ENCODE data around the gene MAML2. TPM values are rescaled to one million over a fixed set of nuclear protein-coding genes. Genes with fewer than 3 reads are reported as not detected.
A peak's percentile ranks its signal among the peaks of the same experiment; 100 is the strongest.

MAML2 gene
- total RNA-seq, 1 donor from 2014 or later, result 31.5 TPM

- no peaks in the 10 kb centered on the region for H3K9me3 ChIP-seq
- H3K4me3 ChIP-seq, result no peak overlapping the region
- peaks cover 36% of the 10 kb centered on the region for H3K4me1 ChIP-seq
- ATAC-seq (peak; percentile 51 to 62), DNase-seq (no peak)
- H3K36me3 ChIP-seq, result no peaks in the 10 kb centered on the region
- H3K27ac ChIP-seq, result peak overlapping the region; percentile 61
- no peaks in the 10 kb centered on the region for H3K27me3 ChIP-seq (ENCODE audit: low read depth)
- intact Hi-C loops (cut with DNase I), result no loop called here
- TF ChIP-seq, protein P1, sequence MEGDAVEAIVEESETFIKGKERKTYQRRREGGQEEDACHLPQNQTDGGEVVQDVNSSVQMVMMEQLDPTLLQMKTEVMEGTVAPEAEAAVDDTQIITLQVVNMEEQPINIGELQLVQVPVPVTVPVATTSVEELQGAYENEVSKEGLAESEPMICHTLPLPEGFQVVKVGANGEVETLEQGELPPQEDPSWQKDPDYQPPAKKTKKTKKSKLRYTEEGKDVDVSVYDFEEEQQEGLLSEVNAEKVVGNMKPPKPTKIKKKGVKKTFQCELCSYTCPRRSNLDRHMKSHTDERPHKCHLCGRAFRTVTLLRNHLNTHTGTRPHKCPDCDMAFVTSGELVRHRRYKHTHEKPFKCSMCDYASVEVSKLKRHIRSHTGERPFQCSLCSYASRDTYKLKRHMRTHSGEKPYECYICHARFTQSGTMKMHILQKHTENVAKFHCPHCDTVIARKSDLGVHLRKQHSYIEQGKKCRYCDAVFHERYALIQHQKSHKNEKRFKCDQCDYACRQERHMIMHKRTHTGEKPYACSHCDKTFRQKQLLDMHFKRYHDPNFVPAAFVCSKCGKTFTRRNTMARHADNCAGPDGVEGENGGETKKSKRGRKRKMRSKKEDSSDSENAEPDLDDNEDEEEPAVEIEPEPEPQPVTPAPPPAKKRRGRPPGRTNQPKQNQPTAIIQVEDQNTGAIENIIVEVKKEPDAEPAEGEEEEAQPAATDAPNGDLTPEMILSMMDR (IDR thresholded peaks at IDR 0.05), result no peak
Observed at GRCh38 chr11:96045622-96046456, 297.2 kb downstream of the MAML2 start.

DNA sequence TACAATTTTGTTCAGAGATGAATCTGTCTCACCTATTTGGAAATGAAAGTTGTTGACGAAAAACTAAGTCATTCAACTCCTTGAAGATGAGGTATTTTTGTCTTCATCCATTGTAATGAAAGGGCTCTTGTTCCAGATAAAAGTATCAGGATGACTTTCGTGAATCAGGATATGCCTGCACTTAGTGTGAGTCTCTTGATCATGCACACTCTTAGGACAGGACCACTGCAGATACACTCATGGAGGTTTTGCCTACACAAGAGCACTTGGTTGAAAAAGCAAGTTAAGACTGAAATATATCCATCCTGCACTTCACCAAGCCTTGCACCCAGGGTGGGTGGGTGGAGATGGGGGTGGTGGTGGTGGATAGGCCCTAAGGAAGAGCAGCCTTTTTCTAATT lies 298.2 kb downstream of the MAML2 start:
- no peaks in the 10 kb centered on the region for H3K9me3 ChIP-seq
- no peaks in the 10 kb centered on the region for H3K27me3 ChIP-seq (ENCODE audit: low read depth)
- TF ChIP-seq, protein P1 (IDR thresholded peaks at IDR 0.05), result no peak
- H3K27ac ChIP-seq, result no peak overlapping the region
- H3K4me1 ChIP-seq, result peaks cover 28% of the 10 kb centered on the region
- no peaks in the 10 kb centered on the region for H3K36me3 ChIP-seq
- intact Hi-C loops (cut with DNase I), result no loop called here
- ATAC-seq (no peak), DNase-seq (no peak)
- H3K4me3 ChIP-seq, result no peak overlapping the region

- intact Hi-C loops (cut with DNase I), result no loop called here
- Histone ChIP-seq H3K9me3 (no peaks in the 10 kb centered on the region), H3K4me1 (peaks cover 25% of the 10 kb centered on the region), H3K27me3 (ENCODE audit: low read depth) (no peaks in the 10 kb centered on the region), H3K27ac (no peak overlapping the region), H3K36me3 (no peaks in the 10 kb centered on the region), H3K4me3 (no peak overlapping the region)
- DNase-seq, result no peak
- ATAC-seq, result no peak
- TF ChIP-seq, protein P1 (IDR thresholded peaks at IDR 0.05), result no peak
Observed at GRCh38 chr11:96044311-96044710, 298.7 kb downstream of the MAML2 start.

DNA sequence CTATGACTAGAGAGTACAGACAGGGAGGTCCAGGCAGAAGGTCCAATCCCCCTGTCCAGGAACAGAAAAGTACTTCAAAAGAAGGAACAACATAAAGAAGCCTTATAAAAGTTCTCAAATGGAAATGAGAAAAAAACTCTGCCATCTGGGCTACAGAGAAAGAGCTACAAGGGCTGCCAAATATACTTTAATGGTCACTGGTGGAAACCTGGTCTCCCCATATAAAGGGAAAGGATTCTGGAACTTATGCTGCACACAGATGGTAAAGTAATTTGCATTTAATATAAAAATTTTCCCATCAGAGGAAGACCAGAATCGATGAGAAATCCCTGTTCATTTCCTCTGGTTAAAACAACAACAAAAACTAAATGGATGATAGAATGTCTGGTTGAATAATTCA lies 299.7 kb downstream of the MAML2 start:
- intact Hi-C loops (cut with DNase I), result no loop called here
- no peaks in the 10 kb centered on the region for H3K36me3 ChIP-seq
- no peaks in the 10 kb centered on the region for H3K9me3 ChIP-seq
- TF ChIP-seq, protein P1 (IDR thresholded peaks at IDR 0.05), result no peak
- no peaks in the 10 kb centered on the region for H3K27me3 ChIP-seq (ENCODE audit: low read depth)
- peaks cover 22% of the 10 kb centered on the region for H3K4me1 ChIP-seq
- no peak overlapping the region for H3K4me3 ChIP-seq
- H3K27ac ChIP-seq, result no peak overlapping the region
- ATAC-seq, result no peak
- DNase-seq, result no peak

- intact Hi-C loops (cut with DNase I), result no loop called here
- TF ChIP-seq, protein P1 (IDR thresholded peaks at IDR 0.05), result no peak
- DNase-seq (no peak), ATAC-seq (no peak)
- H3K27ac ChIP-seq, result no peak overlapping the region
- H3K9me3 ChIP-seq, result no peaks in the 10 kb centered on the region
- no peaks in the 10 kb centered on the region for H3K36me3 ChIP-seq
- H3K4me3 ChIP-seq, result no peak overlapping the region
- H3K4me1 ChIP-seq, result peaks cover 14% of the 10 kb centered on the region
- H3K27me3 ChIP-seq (ENCODE audit: low read depth), result no peaks in the 10 kb centered on the region
Observed at GRCh38 chr11:96038046-96038445, 304.9 kb downstream of the MAML2 start.
